Endometrium (tissue), 2 donors: ENCODE results near the gene SOST.

Source experiments
- FAIRE-seq: peaks from 2 replicates; lab custom pipeline; 2012; peaks lifted over from hg19 to GRCh38; lab: Jason Lieb, UNC
- donor health status: control.
- donor health status: control.

SOST gene

GRCh38 chr17:43741636-43742035, 17.0 kb downstream of the SOST start:
- FAIRE-seq = no peak

GRCh38 chr17:43740541-43740940, 18.1 kb downstream of the SOST start:
- FAIRE-seq = no peak

GRCh38 chr17:43737722-43738121, 20.9 kb downstream of the SOST start:
- FAIRE-seq = no peak

GRCh38 chr17:43736389-43736788, 22.2 kb downstream of the SOST start:
- no peak for FAIRE-seq

GRCh38 chr17:43734376-43734775, 24.2 kb downstream of the SOST start:
- no peak for FAIRE-seq

GRCh38 chr17:43733956-43734355, 24.6 kb downstream of the SOST start:
- FAIRE-seq = no peak

GRCh38 chr17:43732958-43733357, 25.6 kb downstream of the SOST start:
- no peak for FAIRE-seq

GRCh38 chr17:43728081-43728480, 30.5 kb downstream of the SOST start:
- no peak for FAIRE-seq

- no peak for FAIRE-seq
These were observed 34.8 kb downstream of the SOST start for GRCh38 chr17:43723697-43724359.

GRCh38 chr17:43722870-43723665, 35.5 kb downstream of the SOST start:
- FAIRE-seq = no peak

GRCh38 chr17:43722269-43722619, 36.3 kb downstream of the SOST start:
- no peak for FAIRE-seq

- FAIRE-seq = no peak
These were observed 36.9 kb downstream of the SOST start for GRCh38 chr17:43721537-43722268.

- FAIRE-seq = no peak
These were observed 38.1 kb downstream of the SOST start for GRCh38 chr17:43720311-43721060.

GRCh38 chr17:43719578-43719977, 39.0 kb downstream of the SOST start:
- FAIRE-seq = no peak

GRCh38 chr17:43718544-43718943, 40.0 kb downstream of the SOST start:
- no peak for FAIRE-seq

- FAIRE-seq = no peak
These were observed 40.7 kb downstream of the SOST start for GRCh38 chr17:43717913-43718312.

- no peak for FAIRE-seq
These were observed 44.0 kb downstream of the SOST start for GRCh38 chr17:43714465-43715149.

- FAIRE-seq = no peak
These were observed 45.0 kb downstream of the SOST start for GRCh38 chr17:43713494-43714162.

- no peak for FAIRE-seq
These were observed 46.2 kb downstream of the SOST start for GRCh38 chr17:43712397-43712796.

GRCh38 chr17:43710101-43710500, 48.5 kb downstream of the SOST start:
- no peak for FAIRE-seq

- FAIRE-seq = no peak
These were observed 49.4 kb downstream of the SOST start for GRCh38 chr17:43709210-43709609.
